NCI-H2196 (cell line): Measurements from ENCODE around the gene PSENEN.
"Not testable (repeated sequence)": the region's sequence is repeated elsewhere in the genome, so short reads cannot be mapped to it uniquely, and the experiment has no call there.

Source experiments
- DNase-seq: peaks from one replicate; lab custom pipeline; 2025; ENCODE audit not compliant: unreplicated experiment; lab: John Stamatoyannopoulos, UW

Gene PSENEN

DNA sequence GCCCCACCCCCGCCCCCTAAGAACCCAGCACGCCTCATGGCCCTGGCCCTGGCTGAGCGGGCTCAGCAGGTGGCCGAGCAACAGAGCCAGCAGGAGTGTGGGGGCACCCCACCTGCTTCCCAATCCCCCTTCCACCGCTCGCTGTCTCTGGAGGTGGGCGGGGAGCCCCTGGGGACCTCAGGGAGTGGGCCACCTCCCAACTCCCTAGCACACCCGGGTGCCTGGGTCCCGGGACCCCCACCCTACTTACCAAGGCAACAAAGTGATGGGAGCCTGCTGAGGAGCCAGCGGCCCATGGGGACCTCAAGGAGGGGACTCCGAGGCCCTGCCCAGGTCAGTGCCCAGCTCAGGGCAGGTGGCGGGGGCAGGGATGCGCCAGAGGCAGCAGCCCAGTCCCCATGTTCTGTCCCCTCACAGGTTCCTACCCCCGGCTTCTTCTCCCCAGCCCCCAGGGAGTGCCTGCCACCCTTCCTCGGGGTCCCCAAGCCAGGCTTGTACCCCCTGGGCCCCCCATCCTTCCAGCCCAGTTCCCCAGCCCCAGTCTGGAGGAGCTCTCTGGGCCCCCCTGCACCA is 41.9 kb downstream of the PSENEN start:
- no peak for DNase-seq

DNA sequence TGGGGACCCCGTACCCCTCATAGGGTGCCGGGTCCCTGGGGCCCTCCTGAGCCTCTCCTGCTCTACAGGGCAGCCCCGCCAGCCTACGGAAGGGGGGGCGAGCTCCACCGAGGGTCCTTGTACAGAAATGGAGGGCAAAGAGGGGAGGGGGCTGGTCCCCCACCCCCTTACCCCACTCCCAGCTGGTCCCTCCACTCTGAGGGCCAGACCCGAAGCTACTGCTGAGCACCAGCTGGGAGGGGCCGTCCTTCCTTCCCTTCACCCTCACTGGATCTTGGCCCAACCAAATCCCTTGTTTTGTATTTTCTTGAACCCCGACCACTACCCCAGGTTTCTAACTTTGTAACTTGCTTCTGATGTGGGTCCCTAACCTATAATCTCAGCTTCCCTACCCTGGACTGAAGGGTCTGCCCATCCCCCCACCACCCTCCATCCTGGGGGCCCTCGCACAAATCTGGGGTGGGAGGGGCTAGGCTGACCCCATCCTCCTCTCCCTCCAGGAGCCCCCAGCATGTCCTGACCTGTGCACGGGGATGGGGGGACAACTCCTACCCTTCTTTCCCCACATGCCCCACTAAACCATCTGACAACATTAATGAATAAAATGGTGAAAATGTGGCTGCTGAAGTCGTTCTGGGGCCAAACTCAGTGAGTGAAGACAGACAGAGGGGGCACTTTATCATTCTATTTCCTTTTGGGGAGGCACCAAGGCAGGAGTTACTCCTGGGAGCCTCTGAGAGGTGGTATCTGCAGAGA is 42.9 kb downstream of the PSENEN start:
- no peak for DNase-seq

DNA sequence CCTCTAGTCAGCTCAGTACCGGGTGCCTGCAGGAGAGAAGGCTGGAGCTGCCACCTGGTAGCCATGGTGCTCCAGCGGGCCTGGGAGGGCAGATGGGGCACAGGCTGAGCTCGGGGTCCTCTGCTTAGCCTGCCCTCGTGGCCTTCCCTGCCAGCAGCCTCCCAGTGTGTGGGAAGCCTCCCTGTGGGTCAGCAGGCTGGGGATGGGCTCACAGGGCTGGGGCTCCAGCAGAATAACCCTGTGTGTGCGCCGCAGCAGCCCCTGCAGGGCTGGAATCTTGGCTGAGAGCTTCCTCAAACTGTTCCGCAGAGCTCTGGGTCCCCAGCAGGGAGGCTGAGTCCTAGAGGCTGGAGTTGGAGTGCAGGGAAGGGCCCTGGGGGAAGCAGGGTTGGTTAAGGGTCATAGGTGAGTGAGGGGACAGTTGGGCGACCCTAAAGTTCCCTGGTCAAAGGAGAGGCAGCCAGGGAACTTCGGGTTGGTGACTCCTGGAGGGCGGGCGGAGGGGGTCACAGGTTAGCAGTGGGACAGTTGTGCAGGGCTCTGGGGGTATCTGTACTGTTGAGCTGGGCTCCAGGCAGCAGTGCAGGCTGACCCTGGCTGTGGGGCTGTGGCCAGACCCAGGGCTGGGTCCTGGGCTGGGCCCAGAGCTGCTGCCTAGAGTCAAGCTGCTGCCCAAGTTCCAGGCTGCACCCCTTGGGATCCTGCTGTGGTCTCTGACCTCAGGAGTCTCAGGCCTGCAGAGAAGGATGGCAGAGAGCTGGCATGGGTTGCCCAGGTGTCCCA is 43.9 kb downstream of the PSENEN start:
- DNase-seq: no peak

DNA sequence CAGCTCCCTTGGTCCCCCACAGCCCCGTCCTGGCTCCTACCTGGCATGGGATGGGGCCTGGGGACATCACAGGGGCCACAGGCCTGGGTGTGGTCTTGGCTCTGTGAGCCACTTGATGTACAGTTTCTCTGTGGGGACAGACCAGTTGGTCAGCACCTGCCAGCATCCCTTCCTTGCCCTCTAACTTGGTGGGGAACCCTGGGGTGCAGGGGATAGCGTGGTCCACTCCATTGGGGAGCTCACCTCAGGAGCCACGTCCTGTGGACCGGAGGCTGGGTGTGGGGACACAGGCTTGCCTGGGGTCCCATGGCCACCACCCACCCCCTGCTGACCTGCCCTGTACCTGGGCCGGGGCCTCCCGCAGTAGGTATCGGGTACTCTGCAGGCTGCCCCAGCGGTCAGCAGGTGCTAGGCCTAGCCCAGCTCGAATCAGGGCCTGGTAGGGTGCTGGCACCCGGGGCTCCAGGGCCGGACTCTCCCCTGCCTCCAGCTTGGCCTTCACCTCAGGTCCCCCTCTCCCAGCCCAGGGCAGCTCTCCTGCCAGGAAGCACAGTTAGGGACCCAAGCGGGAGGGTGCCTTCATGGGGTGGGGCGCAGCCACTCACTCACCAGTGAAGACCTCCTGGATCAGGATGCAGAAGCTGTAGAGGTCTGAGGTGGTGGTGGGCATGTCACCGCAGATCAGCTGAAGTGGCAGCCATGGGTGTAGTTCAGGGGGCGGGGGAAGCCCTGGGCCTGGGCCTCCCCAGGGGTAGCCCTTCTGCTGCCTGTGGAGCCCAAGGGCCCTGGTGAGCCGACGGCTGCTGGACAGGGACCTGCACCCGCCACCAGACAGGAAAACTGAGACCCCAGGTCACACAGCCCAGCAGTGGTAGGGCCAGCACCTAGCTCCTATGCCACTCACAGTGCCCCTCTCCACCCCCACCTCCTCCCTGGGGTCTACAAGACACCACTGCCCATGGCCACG is 44.8 kb downstream of the PSENEN start:
- no peak for DNase-seq

DNA sequence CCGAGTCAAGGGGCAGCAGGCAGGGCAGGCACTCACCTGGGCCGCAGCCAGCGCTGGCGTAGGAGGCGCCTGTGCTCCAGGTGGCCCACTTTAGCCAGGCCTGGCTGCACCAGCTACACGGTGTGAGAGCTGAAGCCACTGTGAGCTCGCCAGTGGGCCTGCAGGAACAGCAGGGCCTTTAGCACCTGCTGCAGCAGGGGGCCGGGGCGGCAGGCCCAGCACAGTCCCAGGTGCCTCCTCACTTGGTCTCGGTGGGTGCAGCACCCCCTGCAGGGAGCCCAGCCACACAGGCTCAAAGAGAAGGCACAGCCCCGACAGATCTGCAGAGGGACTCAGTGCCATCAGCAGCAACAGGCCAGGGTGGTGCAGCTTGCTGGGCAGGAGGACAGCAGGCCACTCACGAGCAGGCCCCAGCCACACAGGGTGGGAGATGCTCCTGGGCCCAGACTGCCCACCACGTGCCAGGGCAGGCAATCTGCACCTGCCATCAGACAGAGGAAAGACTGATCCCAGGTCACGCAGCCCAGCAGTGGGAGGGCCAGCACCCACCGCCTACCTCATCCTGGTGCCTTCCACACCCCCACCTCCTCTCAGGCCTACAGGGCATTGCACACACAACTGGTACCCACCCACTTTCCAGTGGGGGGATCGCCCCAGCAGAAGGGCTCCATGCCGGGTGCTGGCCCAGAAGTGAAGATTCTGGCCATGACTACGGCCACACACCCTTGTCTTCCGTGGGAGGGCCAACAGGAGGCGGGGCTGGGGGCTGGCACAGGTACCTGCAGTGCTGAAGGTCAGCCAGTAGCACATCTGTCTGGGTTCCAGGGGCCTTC is 45.7 kb downstream of the PSENEN start:
- peak; percentile 31 for DNase-seq

DNA sequence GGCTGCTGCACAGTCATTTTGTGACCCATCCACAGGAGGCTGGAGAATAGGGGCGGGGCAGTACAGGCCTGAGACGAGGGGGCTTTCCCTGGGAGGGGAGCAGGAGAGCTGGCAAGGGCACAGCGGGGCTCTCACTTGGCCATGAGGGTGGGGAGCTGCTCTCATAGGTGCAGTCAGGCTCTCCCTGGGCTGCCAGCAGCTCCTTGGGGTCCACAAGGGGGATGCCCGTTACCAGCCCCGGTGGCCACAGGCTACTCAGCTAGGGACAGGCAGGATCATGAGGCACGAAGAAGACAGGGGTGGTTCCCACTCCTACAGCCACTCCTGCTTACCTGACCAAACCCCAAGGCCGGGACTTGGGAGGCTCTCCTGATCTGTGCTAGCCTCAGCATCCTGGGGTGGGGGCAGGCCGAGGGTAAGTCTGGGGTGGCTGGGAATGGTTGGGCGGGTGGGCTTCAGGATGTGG is 46.4 kb downstream of the PSENEN start:
- no peak for DNase-seq

DNA sequence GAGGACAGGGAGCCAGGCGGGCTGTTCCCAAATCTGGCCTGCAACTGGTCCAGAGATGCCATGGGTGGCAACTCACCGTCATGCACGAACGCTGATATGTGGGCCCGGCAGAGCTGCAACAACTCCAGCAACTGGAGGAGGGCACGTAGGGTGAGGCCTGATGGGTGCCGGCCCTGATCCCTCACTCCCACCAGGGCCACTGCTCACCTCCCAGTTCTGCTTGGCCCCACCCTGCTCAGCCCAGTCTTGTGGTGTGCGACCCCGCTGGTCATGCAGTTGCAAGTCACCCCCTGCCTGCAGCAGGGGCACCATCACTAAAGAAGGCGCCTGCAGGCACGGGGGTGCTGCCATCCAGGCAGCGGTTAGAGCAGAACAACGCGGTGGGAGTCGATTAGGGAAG is 46.9 kb downstream of the PSENEN start:
- no peak for DNase-seq

DNA sequence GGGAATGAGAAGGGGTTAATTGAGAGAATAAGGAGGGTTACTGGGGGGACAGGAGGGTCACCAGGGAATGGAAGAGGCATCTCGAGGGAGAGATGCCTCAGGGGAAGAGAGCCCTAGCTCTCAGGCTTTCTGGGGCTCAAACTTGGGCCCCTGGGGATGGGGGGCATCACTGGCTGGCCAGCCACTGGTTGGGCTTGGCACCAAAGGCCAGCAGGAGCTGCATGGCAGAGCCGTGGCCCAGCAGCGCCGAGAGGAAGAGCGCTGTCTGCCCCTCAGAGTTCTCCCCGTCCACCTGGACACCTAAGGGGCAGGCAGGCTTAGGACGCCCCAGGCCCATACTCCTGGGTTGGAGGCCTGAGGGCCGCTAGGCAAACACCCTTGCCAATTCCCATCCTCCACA is 47.4 kb downstream of the PSENEN start:
- no peak for DNase-seq

DNA sequence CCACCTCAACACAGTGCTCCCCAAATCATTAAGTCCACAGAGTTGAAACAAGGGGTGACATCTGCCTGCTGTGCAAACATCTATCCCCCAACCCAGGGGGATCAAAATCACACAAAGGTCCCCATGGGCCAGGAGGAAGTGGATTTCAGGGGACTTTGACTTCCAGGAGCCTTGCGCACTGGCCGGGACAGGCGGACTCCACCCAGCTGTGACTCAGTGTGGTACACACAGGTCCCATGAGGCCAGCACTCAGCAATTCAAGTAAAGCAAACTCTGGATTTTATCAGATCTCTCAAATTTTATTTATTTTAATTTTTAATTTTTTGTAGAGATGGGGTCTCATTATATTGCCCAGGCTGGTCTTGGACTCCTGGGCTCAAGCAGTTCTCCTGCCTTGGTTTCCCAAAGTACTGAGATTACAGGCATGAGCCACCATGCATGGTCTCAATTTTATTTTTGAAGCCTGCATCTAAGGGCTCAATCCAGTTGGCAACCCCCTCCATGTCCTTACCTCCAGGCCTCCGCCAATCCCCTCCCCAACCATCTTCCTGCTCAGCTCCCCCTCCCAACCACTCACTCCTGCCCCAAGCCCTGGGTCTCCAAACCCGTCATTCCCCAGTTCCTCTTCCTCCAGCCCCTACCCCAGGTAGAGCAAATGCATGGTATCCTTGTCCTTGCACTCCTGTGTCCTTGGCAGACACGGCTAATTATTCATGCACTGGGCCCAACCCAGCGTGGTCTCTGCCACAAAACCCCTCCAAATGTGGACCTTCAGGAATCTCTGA is 48.1 kb downstream of the PSENEN start:
- DNase-seq: no peak

DNA sequence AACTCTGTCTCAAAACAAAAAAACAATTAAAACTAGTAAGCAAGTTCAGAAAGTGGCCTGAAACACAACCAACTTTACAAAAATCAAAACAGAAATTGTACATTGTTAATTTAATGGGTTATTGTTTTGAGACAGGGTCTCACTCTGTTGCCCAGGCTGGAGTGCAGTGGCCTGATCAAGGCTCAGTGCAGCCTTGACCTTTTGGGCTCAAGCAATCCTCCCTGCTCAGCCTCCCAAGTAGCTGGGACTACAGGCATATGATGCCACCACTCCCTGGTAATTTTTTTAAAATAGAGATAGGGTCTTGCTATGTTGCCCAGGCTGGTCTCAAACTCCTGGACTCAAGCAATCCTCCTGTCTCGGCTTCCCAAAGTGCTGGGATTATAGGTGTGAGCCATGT is 50.1 kb downstream of the PSENEN start:
- not testable (repeated sequence) for DNase-seq
